ENCODE results near the gene KRT80.

Gene KRT80

GRCh38 chr12:52172956-52173355, 18.9 kb downstream of the KRT80 start:
- ATAC-seq (no peak), DNase-seq (no peak)
- Mint-ChIP-seq H3K27ac (no peak overlapping the region), H3K4me1 (no peaks in the 10 kb centered on the region), H3K36me3 (ENCODE audit: low read depth) (no peaks in the 10 kb centered on the region), H3K27me3 (no peaks in the 10 kb centered on the region), H3K9me3 (no peaks in the 10 kb centered on the region), H3K4me3 (no peak overlapping the region)

GRCh38 chr12:52171950-52172512, 19.8 kb downstream of the KRT80 start:
- no peaks in the 10 kb centered on the region for H3K27me3 Mint-ChIP-seq
- DNase-seq = peak; percentile 35
- H3K36me3 Mint-ChIP-seq (ENCODE audit: low read depth) = no peaks in the 10 kb centered on the region
- no peak overlapping the region for H3K27ac Mint-ChIP-seq
- H3K9me3 Mint-ChIP-seq = no peaks in the 10 kb centered on the region
- H3K4me1 Mint-ChIP-seq = no peaks in the 10 kb centered on the region
- H3K4me3 Mint-ChIP-seq = no peak overlapping the region
- peak; percentile 27 for ATAC-seq

- no peak for DNase-seq
- H3K27me3 Mint-ChIP-seq = no peaks in the 10 kb centered on the region
- H3K4me1 Mint-ChIP-seq = no peaks in the 10 kb centered on the region
- no peak for ATAC-seq
- no peaks in the 10 kb centered on the region for H3K36me3 Mint-ChIP-seq (ENCODE audit: low read depth)
- H3K4me3 Mint-ChIP-seq = no peak overlapping the region
- no peaks in the 10 kb centered on the region for H3K9me3 Mint-ChIP-seq
- no peak overlapping the region for H3K27ac Mint-ChIP-seq
Observed at GRCh38 chr12:52170827-52171226, 21.0 kb downstream of the KRT80 start.

GRCh38 chr12:52169886-52170285, 21.9 kb downstream of the KRT80 start:
- H3K4me3 Mint-ChIP-seq = no peak overlapping the region
- no peaks in the 10 kb centered on the region for H3K36me3 Mint-ChIP-seq (ENCODE audit: low read depth)
- H3K27ac Mint-ChIP-seq = no peak overlapping the region
- H3K4me1 Mint-ChIP-seq = no peaks in the 10 kb centered on the region
- H3K27me3 Mint-ChIP-seq = no peaks in the 10 kb centered on the region
- H3K9me3 Mint-ChIP-seq = no peaks in the 10 kb centered on the region
- DNase-seq = no peak
- no peak for ATAC-seq

DNA sequence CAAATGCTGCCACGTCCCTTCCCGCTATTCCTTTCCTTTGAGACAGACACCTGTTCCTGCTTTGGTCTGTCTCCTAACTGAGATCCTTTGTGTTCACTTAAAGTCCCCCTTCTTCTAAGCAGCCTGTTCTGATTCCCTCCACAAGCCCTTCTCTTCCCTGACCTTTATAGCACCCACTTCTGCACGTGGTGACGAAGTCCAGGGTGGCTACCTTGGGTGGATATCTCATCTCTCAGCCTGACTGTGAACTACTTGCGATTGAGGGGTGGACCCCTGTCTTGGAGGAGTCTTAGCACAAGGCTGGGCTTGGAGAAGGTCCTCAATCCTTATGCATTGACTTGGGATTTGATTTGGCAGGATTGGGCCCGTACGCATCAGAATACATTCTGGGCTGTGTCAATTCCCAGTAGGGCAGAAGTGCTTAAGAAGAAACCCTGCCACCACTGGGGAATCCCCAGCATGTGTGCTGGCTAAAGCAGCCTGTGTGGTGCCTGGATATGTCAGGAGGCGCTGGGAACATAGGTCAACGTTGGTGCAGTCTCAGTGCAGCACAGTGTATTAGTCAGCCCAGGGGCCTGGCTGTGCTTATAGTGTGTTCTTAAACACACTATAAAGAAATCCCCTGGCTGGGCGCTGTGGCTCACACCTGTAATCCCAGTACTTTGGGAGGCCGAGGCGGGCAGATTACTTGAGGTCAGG, 23.6 kb downstream of the KRT80 start:
- no peaks in the 10 kb centered on the region for H3K9me3 Mint-ChIP-seq
- H3K4me3 Mint-ChIP-seq = no peak overlapping the region
- H3K27ac Mint-ChIP-seq = no peak overlapping the region
- H3K27me3 Mint-ChIP-seq = no peaks in the 10 kb centered on the region
- ATAC-seq (peak; percentile 63), DNase-seq (no peak)
- H3K4me1 Mint-ChIP-seq = no peaks in the 10 kb centered on the region
- no peaks in the 10 kb centered on the region for H3K36me3 Mint-ChIP-seq (ENCODE audit: low read depth)

GRCh38 chr12:52167526-52167925, 24.3 kb downstream of the KRT80 start:
- ATAC-seq = no peak
- no peak overlapping the region for H3K27ac Mint-ChIP-seq
- no peak overlapping the region for H3K4me3 Mint-ChIP-seq
- DNase-seq = no peak
- H3K4me1 Mint-ChIP-seq = no peaks in the 10 kb centered on the region
- H3K9me3 Mint-ChIP-seq = no peaks in the 10 kb centered on the region
- no peaks in the 10 kb centered on the region for H3K36me3 Mint-ChIP-seq (ENCODE audit: low read depth)
- H3K27me3 Mint-ChIP-seq = no peaks in the 10 kb centered on the region

DNA sequence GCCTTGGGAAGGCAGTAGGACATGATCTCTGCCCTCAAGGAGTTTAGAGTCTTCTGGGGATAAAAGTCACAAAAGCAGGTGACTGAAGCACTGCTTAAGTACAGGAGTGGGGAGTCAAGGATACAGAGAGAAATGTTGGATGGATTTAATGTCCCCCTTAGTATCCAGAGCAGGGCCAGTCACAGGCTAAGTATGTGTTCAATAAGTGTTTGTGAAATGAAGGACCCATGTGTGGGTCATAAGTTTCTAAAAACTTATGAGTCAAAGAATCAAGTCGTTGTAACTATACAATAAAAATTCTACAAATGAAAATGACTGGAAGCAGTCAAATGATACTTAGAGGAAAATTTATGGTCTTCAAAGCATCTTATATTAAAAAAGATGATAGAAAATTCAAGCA, 25.1 kb downstream of the KRT80 start:
- Mint-ChIP-seq H3K9me3 (no peaks in the 10 kb centered on the region), H3K36me3 (ENCODE audit: low read depth) (no peaks in the 10 kb centered on the region), H3K27ac (no peak overlapping the region), H3K4me1 (peaks cover 7% of the 10 kb centered on the region), H3K4me3 (no peak overlapping the region), H3K27me3 (no peaks in the 10 kb centered on the region)
- DNase-seq (no peak), ATAC-seq (no peak)

GRCh38 chr12:52165096-52165855, 26.5 kb downstream of the KRT80 start:
- no peak for DNase-seq
- H3K27me3 Mint-ChIP-seq = no peaks in the 10 kb centered on the region
- H3K36me3 Mint-ChIP-seq (ENCODE audit: low read depth) = no peaks in the 10 kb centered on the region
- H3K4me3 Mint-ChIP-seq = no peak overlapping the region
- H3K9me3 Mint-ChIP-seq = no peaks in the 10 kb centered on the region
- no peak overlapping the region for H3K27ac Mint-ChIP-seq
- peaks cover 14% of the 10 kb centered on the region for H3K4me1 Mint-ChIP-seq
- ATAC-seq = no peak

- no peaks in the 10 kb centered on the region for H3K36me3 Mint-ChIP-seq (ENCODE audit: low read depth)
- DNase-seq = no peak
- no peak overlapping the region for H3K4me3 Mint-ChIP-seq
- peaks cover 14% of the 10 kb centered on the region for H3K4me1 Mint-ChIP-seq
- H3K27ac Mint-ChIP-seq = no peak overlapping the region
- no peaks in the 10 kb centered on the region for H3K9me3 Mint-ChIP-seq
- no peak for ATAC-seq
- no peaks in the 10 kb centered on the region for H3K27me3 Mint-ChIP-seq
Observed at GRCh38 chr12:52164624-52165023, 27.2 kb downstream of the KRT80 start.

- no peak overlapping the region for H3K27ac Mint-ChIP-seq
- peaks cover 14% of the 10 kb centered on the region for H3K4me1 Mint-ChIP-seq
- H3K9me3 Mint-ChIP-seq = no peaks in the 10 kb centered on the region
- H3K36me3 Mint-ChIP-seq (ENCODE audit: low read depth) = no peaks in the 10 kb centered on the region
- ATAC-seq (no peak), DNase-seq (no peak)
- no peak overlapping the region for H3K4me3 Mint-ChIP-seq
- no peaks in the 10 kb centered on the region for H3K27me3 Mint-ChIP-seq
Observed at GRCh38 chr12:52162981-52163380, 28.8 kb downstream of the KRT80 start.

- no peaks in the 10 kb centered on the region for H3K27me3 Mint-ChIP-seq
- H3K9me3 Mint-ChIP-seq = no peaks in the 10 kb centered on the region
- DNase-seq = no peak
- H3K4me3 Mint-ChIP-seq = no peak overlapping the region
- no peak for ATAC-seq
- H3K27ac Mint-ChIP-seq = no peak overlapping the region
- H3K4me1 Mint-ChIP-seq = peaks cover 18% of the 10 kb centered on the region
- H3K36me3 Mint-ChIP-seq (ENCODE audit: low read depth) = no peaks in the 10 kb centered on the region
Observed at GRCh38 chr12:52160200-52160599, 31.6 kb downstream of the KRT80 start.

- no peak overlapping the region for H3K4me3 Mint-ChIP-seq
- no peaks in the 10 kb centered on the region for H3K36me3 Mint-ChIP-seq (ENCODE audit: low read depth)
- peaks cover 1% of the 10 kb centered on the region for H3K27me3 Mint-ChIP-seq
- no peak overlapping the region for H3K27ac Mint-ChIP-seq
- no peak for DNase-seq
- H3K9me3 Mint-ChIP-seq = no peaks in the 10 kb centered on the region
- ATAC-seq = no peak
- peaks cover 21% of the 10 kb centered on the region for H3K4me1 Mint-ChIP-seq
Observed at GRCh38 chr12:52157566-52158150, 34.2 kb downstream of the KRT80 start.

DNA sequence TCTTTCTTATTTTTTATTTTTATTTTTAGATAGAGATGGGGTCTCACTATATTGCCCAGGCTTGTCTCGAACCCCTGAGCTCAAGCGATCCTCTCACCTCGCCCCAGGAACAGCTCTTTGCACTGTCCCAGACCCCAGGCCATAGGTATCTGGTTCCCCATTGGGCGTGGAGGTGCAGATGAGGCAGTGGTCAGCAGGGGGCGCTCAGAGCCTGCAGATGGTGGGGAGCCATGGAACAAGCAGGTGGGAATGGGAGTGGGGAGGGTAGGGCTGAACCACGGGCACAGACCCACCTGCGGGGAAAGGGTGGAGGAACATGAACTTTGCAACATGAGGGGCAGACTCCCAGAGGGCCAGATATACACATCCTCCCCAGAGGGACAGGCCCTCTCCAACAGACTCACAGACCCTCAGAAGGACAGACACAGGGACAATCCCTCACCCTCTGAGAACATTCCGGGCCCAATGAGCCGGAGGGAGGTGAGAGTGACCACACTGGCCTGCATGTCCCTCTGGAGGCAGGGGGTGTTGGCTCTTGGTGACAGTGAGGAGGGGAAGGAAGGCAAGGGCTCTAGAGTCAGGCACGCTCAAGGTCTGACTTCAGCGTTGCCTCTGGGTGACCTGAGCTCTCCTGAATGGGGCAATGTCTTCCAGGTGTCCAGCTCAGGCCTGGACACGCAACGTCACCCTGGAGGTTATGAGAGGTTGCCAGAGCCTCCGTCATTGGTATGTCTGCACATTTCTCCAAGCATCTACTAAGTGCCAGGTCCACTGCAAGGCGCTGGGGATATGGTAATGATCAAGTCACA, 34.9 kb downstream of the KRT80 start:
- peak; percentile 55 for ATAC-seq
- no peaks in the 10 kb centered on the region for H3K9me3 Mint-ChIP-seq
- peaks cover 17% of the 10 kb centered on the region for H3K4me1 Mint-ChIP-seq

DNA sequence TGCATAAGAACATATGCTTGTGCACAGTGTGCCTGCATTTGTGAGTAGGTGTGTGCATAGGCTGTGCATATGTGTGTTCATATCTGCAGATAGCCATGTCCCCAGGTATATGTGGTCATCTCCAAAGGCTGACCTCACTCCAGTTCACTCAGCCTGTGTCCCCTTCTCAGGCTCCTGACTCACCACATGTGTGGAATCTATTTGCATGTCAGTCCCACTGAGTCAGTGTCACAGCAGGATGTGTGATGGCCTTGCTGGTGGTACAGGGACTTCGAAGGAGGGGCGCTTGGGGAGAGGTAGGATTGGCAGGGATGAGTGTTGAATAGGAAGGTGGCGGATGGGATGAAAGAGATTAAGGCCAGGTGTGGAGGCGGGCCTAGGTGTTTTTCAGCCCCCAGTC, 35.5 kb downstream of the KRT80 start:
- H3K9me3 Mint-ChIP-seq = no peaks in the 10 kb centered on the region
- H3K27ac Mint-ChIP-seq = no peak overlapping the region
- ATAC-seq = no peak
- H3K4me1 Mint-ChIP-seq = peaks cover 16% of the 10 kb centered on the region
- H3K27me3 Mint-ChIP-seq = peaks cover 7% of the 10 kb centered on the region
- H3K4me3 Mint-ChIP-seq = no peak overlapping the region
- no peaks in the 10 kb centered on the region for H3K36me3 Mint-ChIP-seq (ENCODE audit: low read depth)
- DNase-seq = no peak

More for the DNA sequence above, 34.9 kb downstream of the KRT80 start:
- H3K36me3 Mint-ChIP-seq (ENCODE audit: low read depth) = no peaks in the 10 kb centered on the region
- DNase-seq = peak; percentile 77
- no peak overlapping the region for H3K27ac Mint-ChIP-seq
- peaks cover 2% of the 10 kb centered on the region for H3K27me3 Mint-ChIP-seq
- no peak overlapping the region for H3K4me3 Mint-ChIP-seq
